ENCODE measurements around the gene STAT5B. TPM values are rescaled to one million over a fixed set of nuclear protein-coding genes. Genes with fewer than 3 reads are reported as not detected.

Gene STAT5B
- total RNA-seq, 4 donors from 2014 or later = 57.6 to 72.6 (median 63.3) TPM

DNA sequence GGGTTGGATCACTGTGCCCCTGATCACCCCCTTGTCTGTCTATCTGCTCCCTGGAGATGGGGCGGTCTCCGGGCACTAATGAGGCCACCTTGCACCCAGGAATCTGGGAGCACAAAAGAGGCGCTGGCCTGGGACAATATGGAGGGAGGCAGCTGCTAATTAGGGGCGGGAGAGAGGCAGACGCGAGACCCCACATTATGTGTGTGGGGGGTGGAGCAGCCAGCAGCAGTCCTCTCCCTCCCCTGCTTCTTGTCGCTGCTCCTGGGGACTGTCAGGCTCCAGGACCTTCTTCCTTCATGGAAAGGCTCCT lies 90.6 kb downstream of the STAT5B start:
- peaks cover 6% of the 10 kb centered on the region for H3K27me3 ChIP-seq
- WGBS, 2 donors = 68 to 72% methylated on average over 7 of the region's 7 CpGs
- DNase-seq = no peak
- intact Hi-C loops (cut with DNase I) = no loop called here
- no peak overlapping the region for H3K4me3 ChIP-seq (replicated peaks in 1 of 3)
- no peak overlapping the region for H3K27ac ChIP-seq
- no peaks in the 10 kb centered on the region for H3K36me3 ChIP-seq
- TF ChIP-seq, protein P1, sequence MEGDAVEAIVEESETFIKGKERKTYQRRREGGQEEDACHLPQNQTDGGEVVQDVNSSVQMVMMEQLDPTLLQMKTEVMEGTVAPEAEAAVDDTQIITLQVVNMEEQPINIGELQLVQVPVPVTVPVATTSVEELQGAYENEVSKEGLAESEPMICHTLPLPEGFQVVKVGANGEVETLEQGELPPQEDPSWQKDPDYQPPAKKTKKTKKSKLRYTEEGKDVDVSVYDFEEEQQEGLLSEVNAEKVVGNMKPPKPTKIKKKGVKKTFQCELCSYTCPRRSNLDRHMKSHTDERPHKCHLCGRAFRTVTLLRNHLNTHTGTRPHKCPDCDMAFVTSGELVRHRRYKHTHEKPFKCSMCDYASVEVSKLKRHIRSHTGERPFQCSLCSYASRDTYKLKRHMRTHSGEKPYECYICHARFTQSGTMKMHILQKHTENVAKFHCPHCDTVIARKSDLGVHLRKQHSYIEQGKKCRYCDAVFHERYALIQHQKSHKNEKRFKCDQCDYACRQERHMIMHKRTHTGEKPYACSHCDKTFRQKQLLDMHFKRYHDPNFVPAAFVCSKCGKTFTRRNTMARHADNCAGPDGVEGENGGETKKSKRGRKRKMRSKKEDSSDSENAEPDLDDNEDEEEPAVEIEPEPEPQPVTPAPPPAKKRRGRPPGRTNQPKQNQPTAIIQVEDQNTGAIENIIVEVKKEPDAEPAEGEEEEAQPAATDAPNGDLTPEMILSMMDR (IDR thresholded peaks at IDR 0.05) = no peak
- TF ChIP-seq POLR2A (IDR thresholded peaks at IDR 0.05) = no peak
- no peaks in the 10 kb centered on the region for H3K9me3 ChIP-seq
- peaks cover 15 to 21% of the 10 kb centered on the region in 2 donors for H3K4me1 ChIP-seq

DNA sequence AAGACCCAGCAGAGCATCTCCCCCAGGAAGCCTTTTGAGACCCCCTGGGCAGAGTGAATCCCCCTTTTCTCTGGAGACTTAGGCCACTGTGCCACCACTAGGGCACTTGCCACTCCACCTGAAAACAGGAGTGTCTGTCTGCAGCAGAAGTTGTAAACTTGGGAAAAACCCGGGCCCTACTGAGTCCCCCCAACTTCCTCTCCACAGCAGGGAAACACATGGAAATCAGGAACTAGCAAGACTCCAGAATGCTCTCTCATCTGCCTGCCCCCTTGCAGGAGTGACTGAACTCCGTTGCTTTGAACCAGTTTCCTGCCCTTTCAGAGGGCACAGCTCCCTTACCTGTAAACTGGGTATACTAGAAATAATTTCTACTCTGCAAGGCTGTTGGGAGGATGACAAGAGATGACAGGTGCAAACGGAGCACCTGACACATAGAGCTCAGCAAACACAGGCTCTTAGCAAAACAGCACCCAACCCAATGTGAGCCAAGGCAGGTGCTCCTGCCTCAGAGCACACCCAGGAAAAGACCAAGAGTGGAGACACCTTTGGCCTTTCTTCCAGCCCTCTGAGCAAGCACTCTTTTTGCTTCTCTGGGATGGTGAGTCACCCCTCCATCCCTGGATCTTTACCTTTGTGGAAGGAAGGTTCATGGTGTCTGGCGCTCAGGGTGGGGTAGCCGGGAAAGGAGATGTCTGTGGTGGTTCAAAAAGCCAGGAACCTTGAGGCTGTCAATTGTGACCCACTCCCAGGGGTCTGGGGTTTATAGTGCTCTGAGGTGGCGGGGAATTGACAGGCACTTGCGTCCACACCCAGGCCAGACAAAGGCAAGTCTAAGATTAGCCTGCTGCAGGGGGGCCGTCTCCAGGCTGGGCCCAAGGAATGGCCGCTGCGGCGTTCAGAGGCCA lies 91.2 kb downstream of the STAT5B start, which contains the start of gene HCRT:
Gene HCRT, minus strand, starts transcription at position 740 of the 908 bp plus-strand sequence. Its CDS starts 87 bp downstream, at position 653.
- intact Hi-C loops (cut with DNase I) = no loop called here
- peaks cover 18 to 27% of the 10 kb centered on the region in 2 donors for H3K4me1 ChIP-seq
- H3K27ac ChIP-seq = no peak within 1 kb of the TSS
- WGBS, 2 donors = 80 to 81% methylated on average over 11 of the region's 11 CpGs
- H3K27me3 ChIP-seq = peaks cover 6% of the 10 kb centered on the region
- TF ChIP-seq, protein P1 (IDR thresholded peaks at IDR 0.05) = no peak
- no peak for TF ChIP-seq POLR2A (IDR thresholded peaks at IDR 0.05)
- DNase-seq = no peak
- H3K4me3 ChIP-seq (replicated peaks in 1 of 3) = peak within 1 kb of the TSS in 2 of 3 donors; percentile 6 to 44
- no peaks in the 10 kb centered on the region for H3K9me3 ChIP-seq
- no peaks in the 10 kb centered on the region for H3K36me3 ChIP-seq

DNA sequence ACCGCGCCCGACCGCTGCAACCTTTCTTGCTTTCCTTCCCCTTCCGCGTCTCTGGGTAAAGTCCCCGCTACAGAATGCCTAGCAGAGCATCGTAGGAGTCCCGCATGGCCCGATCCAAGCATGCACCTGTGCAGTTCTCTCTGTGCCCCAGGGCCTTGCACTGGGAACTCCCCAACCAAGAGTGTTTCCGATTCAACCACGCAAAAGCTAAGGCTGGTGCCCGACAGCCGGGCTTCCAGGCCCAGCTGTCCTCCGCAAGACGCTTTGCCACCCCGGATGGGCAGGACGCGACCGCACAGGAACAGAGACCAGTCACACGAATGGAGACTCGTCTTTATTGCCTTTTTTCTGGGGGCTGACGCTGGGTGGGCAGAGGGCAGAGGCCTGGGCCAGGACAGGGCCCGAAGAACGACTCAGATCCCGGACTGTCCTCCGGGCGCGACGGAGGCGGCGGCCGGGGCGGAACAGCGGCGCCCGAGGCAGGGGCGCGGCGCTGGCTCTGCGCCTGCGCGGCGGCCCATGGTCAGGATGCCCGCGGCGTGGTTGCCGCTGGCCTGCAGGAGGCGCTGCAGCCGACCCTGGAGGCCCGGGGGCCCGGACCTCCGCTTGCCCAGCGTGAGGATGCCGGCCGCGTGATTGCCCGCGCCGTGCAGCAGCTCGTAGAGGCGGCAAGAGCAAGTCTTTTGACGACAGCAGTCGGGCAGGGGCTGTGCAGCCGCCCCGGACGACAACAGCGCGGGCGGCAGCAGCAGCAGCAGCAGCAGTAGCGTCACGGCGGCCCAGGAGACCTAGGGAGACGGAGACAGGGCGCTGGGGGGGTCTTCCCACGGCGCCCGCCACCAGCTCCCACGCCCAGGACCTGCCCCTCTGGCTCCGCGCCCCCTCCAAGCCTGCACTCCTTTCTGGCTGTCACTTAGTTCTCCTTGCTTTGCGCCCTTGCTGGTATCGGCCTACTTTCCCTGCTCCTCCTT lies 92.2 kb downstream of the STAT5B start:
- intact Hi-C loops (cut with DNase I) = no loop called here
- peaks cover 6% of the 10 kb centered on the region for H3K27me3 ChIP-seq
- TF ChIP-seq, protein P1 (IDR thresholded peaks at IDR 0.05) = peak; percentile 33 to 95 (median 78)
- peak in 1 of 2 donors; percentile 15 for TF ChIP-seq POLR2A (IDR thresholded peaks at IDR 0.05)
- no peaks in the 10 kb centered on the region for H3K36me3 ChIP-seq
- 10 to 19% methylated on average over 19 to 24 of the region's 83 CpGs for WGBS, 2 donors
- no peak overlapping the region for H3K27ac ChIP-seq
- H3K4me1 ChIP-seq = peaks cover 18 to 27% of the 10 kb centered on the region in 2 donors
- peak; percentile 66 to 73 for DNase-seq
- peak overlapping the region in 2 of 3 donors; percentile 6 to 44 for H3K4me3 ChIP-seq (replicated peaks in 1 of 3)
- H3K9me3 ChIP-seq = no peaks in the 10 kb centered on the region

DNA sequence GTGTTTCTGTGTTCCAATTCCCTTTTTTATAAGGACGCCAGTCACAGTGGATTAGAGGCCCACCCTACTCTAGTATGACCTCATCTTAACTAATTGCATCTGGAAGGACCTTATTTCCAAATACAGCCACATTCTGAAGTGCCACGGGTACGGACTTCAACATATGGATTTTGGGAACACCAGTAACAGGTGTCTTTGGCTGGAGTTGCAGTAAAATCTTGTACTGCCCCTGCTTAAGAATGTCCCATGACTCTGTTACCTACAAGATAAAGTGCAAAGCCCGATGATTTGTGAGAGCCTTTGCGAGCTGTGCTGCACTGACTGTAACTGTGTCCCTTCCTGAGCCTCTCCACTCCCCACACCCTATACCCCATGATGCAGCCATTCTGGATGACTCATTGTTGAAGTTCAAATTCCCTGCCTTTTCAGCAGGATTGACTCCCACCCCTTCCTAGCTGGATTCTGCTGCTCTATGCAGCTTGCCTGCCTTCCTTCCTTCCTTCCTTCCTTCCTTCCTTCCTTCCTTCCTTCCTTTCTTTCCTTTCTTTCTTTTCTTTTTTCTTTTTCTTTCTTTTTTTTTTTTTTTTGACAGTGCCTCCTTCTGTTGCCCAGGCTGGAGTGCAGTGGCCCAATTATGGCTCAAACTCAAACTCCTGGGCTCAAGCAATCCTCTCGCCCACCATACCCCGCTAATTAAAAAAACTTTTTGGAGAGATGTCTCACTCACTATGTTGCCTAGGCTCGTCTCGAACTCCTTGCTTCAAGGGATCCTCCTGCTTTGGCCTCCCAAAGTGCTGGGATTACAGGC lies 93.1 kb downstream of the STAT5B start:
- no peak overlapping the region for H3K27ac ChIP-seq
- H3K4me1 ChIP-seq = peaks cover 18 to 27% of the 10 kb centered on the region in 2 donors
- 77 to 82% methylated on average over 9 of the region's 9 CpGs for WGBS, 2 donors
- TF ChIP-seq, protein P1 (IDR thresholded peaks at IDR 0.05) = peak in 1 of 6 experiments; percentile 14
- no peak for TF ChIP-seq POLR2A (IDR thresholded peaks at IDR 0.05)
- no peaks in the 10 kb centered on the region for H3K9me3 ChIP-seq
- H3K36me3 ChIP-seq = no peaks in the 10 kb centered on the region
- no peak for DNase-seq
- intact Hi-C loops (cut with DNase I) = no loop called here
- H3K4me3 ChIP-seq (replicated peaks in 1 of 3) = no peak overlapping the region
- peaks cover 6% of the 10 kb centered on the region for H3K27me3 ChIP-seq

Data from thyroid gland (tissue), 4 donors.